AG04449 (cell line): ENCODE results near the gene SZT2.

Experiments used
- CTCF ChIA-PET: fragments of 350-600 bp; formaldehyde crosslinking; extraction: SDS; loops from one replicate; lab custom pipeline; 2021; ENCODE audit warnings: antibody characterized with exemption; lab: Yijun Ruan, JAX
- POLR2A ChIA-PET: fragments of 400-600, 350-600 bp; formaldehyde crosslinking; extraction: SDS; loops from one replicate; lab custom pipeline; 2020; ENCODE audit warnings: antibody characterized with exemption, inconsistent platforms; lab: Yijun Ruan, JAX
- DNase-seq: peaks from one replicate; pipeline ENCODE4 v3.0.0-alpha.2; 2010; ENCODE audit warnings: low read depth, low spot score
- H3K4me3 ChIP-seq: 2 replicates; pipeline ENCODE4 v1.5.1; 2011; ENCODE audit warnings: low read depth, mild to moderate bottlenecking, control low read depth, low read length
- TF ChIP-seq, protein P1 (sequence below): IDR thresholded peaks from one replicate; pipeline ENCODE4 v1.5.1; 2011; ENCODE audit warnings: mild to moderate bottlenecking, moderate library complexity, low read length, control low read depth, inconsistent platforms; ENCODE audit not compliant: insufficient read depth; ENCODE audit errors: missing control alignments

Gene SZT2

GRCh38 chr1:43448955-43449707 is 59.4 kb downstream of the SZT2 start:
- ChIA-PET POLR2A (interaction anchor here (0.7 kb wide), 1 partner anchor 11 kb away, joined by 3 read pairs; no protein-coding TSS in a partner anchor), CTCF (interaction anchor here (1.7 kb wide), 1 partner anchor 222 kb away, joined by 6 read pairs; no protein-coding TSS in a partner anchor)
- H3K4me3 ChIP-seq: no peak overlapping the region
- TF ChIP-seq, protein P1, sequence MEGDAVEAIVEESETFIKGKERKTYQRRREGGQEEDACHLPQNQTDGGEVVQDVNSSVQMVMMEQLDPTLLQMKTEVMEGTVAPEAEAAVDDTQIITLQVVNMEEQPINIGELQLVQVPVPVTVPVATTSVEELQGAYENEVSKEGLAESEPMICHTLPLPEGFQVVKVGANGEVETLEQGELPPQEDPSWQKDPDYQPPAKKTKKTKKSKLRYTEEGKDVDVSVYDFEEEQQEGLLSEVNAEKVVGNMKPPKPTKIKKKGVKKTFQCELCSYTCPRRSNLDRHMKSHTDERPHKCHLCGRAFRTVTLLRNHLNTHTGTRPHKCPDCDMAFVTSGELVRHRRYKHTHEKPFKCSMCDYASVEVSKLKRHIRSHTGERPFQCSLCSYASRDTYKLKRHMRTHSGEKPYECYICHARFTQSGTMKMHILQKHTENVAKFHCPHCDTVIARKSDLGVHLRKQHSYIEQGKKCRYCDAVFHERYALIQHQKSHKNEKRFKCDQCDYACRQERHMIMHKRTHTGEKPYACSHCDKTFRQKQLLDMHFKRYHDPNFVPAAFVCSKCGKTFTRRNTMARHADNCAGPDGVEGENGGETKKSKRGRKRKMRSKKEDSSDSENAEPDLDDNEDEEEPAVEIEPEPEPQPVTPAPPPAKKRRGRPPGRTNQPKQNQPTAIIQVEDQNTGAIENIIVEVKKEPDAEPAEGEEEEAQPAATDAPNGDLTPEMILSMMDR: no peak
- DNase-seq: no peak

DNA sequence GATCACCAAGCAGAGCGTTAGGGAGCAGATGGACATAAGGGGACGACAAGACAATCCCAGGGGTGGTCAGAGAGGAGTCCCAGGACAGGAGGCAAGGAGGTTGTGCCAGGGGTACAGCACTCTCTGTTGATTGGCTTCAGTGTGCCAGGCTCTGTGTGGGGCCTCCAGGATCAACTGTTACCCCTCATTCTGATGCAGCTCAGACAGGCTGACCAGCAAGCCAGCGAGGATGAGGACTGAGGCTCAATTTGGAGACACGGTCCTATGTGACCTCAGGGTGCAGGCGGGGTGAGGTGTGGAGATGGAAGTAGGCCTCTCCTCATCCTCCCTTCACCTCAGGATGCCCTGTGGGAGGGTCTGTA is 60.0 kb downstream of the SZT2 start:
- ChIA-PET CTCF (no interaction called here), POLR2A (no interaction called here)
- H3K4me3 ChIP-seq: no peak overlapping the region
- DNase-seq: no peak
- TF ChIP-seq, protein P1: no peak

DNA sequence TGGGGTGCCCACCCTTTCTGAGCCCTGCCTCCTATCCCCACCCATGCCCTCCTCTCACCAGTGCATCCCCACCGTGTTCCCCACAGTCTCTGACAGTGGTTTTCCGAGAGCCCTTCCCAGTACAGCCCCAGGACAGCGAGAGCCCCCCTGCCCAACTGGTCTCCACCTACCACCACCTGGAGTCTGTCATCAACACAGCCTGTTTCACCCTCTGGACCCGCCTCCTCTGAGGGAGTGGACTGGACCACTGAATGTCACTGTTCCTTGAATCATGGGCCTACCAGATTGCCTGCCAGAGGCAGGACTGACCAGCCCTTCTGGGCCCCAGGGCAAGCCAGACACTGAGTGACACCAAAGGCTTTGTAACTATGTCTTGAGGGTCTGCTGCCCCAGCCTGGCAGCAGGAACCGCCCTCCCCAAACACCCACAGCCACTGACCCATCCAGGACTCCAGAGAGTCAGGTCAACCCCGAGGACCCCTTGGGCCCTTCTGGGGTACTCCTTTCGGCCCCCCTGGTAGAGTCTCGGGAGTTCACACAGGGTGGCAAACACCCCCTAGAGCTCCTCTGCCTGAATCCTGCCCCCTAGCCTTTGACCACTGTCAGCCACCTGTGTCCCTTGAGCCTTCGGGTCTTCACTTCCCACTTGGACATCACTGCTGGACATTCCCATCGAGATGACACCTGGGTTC is 60.7 kb downstream of the SZT2 start:
- no peak for DNase-seq
- TF ChIP-seq, protein P1: no peak
- ChIA-PET POLR2A (no interaction called here), CTCF (no interaction called here)
- no peak overlapping the region for H3K4me3 ChIP-seq

- ChIA-PET POLR2A (interaction anchor here (1.6 kb wide), 1 partner anchor 11 kb away, joined by 5 read pairs; no protein-coding TSS in a partner anchor), CTCF (no interaction called here)
- TF ChIP-seq, protein P1: no peak
- no peak overlapping the region for H3K4me3 ChIP-seq
- DNase-seq: no peak
Observed at GRCh38 chr1:43451157-43451591, 61.5 kb downstream of the SZT2 start.

DNA sequence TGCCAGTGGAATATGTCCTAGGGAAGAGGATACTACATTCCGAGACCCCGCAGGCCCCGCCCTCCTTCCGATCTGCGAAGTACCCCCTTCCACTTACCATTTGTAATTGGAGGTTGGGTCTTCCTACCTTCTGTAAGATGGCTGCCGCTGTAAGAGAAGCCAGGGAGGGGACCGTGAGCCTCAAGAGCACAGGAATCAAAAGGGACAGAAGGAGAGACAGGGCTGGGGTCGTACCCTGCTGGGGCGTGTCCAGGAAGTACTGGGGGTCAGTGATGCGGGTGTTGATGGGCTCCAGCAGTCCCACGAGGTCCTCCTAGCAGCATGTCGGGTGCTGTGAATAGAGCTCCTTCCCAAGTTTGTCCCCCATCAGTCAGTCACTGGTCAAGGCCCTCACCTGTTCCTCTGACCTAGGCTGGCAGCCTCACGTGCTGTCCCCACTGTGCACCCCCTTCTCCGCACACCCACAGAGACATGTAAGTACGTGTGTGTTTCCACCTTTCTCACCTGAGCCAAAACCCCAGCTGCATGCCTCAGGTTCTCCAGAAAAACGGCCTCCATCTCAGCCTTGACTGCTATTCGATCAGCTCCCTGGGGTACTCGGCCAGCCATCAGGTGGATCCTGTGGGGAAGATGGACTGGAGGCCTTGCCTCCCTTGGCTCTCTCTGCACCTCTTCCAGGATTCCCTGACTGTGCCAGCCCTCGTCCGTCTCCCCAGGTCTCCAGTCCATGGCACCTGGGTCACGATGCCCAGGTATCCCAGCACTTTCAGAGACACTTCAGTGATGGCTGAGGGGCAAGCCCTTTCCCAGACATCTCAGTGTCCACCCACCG is 62.2 kb downstream of the SZT2 start:
- no peak for DNase-seq
- ChIA-PET POLR2A (interaction anchor here (0.9 to 1.6 kb wide), 3 partner anchors 7 to 16 kb away, joined by 5 to 6 read pairs (median 5); no protein-coding TSS in a partner anchor), CTCF (no interaction called here)
- no peak overlapping the region for H3K4me3 ChIP-seq
- TF ChIP-seq, protein P1: no peak
